HG03565 (cell line): ENCODE data around the gene MMAA.
"Not testable (repeated sequence)": the region's sequence is repeated elsewhere in the genome, so short reads cannot be mapped to it uniquely, and the experiment has no call there.

Experiments used
- ATAC-seq: cut with Tn5 transposase; IDR thresholded peaks from one replicate; pipeline ENCODE4 v1.9.1; 2021; ENCODE audit warnings: mild to moderate bottlenecking, moderate library complexity; ENCODE audit not compliant: unreplicated experiment

Gene MMAA

DNA sequence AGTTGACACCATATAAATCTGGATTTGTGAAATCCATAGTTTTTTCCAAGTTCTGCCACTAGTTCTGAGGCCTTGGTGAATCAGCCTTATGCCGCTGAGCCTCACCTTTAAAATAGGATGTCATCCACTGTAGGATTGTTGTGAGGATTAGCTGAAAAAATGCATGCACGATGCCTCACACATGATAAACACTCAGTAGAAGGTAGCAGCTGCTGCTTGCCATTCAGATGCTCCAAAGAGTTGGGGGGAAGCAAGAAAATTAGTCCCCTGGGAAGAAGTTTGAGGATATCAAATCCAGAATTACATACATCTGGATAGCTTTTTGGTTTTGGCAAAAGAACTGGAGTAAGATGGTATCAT lies 7.4 kb downstream of the MMAA start:
- no peak for ATAC-seq

DNA sequence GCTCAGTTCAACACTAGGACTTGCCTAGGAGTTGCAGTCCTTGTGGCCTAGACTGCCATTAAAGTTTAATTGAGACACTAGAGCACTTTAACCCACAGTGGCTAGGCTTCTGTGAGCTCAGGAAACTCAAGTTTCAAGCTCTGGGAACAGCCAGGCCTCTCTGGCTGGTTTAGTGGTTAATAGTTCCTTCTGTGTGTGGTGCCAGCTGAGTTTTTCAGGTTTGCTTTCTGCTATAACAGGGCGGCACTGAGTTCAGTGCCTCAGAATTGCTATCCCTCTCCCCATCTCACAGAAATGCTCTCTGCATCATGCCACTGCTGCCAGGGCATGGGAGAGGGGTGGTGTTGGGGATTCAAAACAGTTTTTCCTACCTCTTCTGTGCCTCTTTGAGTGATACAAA lies 15.9 kb downstream of the MMAA start:
- no peak for ATAC-seq

DNA sequence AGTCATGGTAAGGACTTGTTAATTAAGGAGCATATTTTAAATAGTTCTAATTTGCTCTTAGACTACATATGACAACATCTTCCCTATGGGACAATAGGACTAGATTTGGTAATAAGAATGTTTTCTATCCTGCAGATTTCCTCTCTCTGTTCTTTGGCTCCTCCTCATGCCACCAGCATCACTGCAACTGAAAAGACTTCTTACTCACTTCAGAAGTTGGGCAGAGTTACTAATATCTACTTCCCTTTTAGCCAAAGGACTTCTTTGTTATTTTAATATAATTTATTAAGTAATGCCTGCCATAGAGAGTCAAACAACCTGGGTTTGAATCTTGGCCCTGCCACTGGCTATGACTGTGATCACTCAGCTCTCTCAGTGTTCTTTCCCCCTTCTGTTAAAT lies 16.4 kb downstream of the MMAA start:
- ATAC-seq = no peak

DNA sequence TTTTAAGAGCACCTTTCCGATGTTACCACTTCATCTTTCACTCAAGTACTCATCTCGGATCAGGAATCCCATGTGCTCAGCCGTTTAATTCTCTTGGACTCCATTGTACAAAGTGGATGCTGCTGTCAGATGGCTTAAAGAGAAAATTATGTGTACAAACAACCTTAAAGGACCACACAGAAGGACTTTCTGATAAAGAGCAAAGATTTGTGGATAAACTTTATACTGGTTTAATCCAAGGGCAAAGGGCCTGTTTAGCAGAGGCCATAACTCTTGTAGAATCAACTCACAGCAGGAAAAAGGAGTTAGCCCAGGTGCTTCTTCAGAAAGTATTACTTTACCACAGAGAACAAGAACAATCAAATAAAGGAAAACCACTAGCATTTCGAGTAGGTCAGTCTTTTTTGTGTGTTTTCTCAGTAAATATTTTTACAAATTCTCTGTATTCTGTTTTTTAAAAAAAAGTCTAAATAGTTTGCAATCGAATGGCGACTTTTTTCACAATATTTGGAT lies 20.1 kb downstream of the MMAA start:
- ATAC-seq = no peak

DNA sequence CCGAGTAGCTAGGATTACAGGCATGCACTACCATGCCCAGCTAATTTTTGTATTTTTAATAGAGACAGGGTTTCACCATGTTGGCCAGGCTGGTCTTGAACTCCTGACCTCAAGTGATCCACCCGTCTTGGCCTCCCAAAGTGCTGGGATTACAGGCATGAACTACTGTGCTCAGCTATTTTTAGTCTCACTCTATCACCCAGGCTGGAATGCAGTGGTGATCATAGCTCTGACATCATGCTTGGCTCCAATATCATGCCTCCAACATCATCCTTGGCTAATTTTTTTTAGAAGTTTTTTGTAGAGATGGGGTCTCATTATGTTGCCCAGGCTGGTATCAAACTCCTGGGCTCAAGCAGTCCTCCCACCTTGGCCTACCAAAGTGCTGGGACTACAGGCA lies 21.1 kb downstream of the MMAA start:
- not testable (repeated sequence) for ATAC-seq

DNA sequence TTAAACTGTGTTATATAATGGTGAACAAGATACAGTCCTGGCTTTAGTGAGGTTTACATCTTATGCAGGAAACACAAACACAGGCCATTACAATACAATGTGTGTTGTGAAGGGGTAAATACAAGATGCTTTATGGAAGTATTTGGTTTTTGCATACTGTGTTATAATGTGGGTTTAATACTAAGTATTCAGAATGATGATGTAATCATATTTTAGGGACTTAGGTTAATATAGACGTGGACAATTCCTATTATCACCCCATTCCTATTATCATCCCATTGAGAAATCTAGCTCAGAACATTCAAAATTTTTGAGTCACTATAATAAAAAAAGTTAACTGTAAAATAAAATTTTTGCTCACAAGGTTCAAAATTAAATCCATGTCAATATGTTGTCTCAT lies 24.1 kb downstream of the MMAA start:
- ATAC-seq = no peak

DNA sequence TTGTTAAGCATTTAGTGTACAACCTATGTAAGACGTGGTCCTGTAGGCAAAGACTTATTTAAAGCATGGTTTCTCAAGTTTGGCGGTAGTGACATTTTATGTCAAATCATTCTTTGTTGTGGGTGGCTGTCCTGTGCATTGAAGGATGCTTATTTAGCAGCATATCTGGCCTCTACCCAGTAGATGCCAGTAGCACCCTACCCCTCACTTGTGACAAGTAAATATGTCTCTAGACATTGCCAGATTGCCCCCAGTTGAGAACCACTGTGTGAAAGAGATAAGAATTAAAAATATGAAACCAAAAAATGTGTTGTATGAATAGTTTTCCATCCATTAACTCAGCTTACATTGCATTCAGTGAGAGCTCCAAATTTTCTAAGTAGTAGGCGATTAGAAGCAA lies 25.5 kb downstream of the MMAA start:
- no peak for ATAC-seq

DNA sequence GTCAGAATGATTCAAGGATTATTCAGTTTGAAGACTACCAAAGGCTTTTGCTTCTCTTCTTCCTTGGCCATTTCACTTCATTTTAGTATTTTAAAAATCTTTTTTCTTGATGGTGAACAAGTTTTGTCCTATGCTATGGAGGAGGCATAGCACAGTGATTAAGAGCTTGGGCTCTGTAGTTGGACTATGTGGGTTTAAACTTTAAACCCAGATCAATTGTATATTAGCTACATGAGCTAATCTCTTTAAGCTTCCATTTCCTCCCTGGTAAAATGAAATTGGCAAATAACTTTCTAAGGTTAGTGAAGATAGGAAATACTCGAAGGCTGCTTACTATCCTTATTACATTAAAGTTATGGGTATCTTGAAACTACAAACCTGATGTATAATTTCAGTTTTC lies 37.0 kb downstream of the MMAA start:
- no peak for ATAC-seq

DNA sequence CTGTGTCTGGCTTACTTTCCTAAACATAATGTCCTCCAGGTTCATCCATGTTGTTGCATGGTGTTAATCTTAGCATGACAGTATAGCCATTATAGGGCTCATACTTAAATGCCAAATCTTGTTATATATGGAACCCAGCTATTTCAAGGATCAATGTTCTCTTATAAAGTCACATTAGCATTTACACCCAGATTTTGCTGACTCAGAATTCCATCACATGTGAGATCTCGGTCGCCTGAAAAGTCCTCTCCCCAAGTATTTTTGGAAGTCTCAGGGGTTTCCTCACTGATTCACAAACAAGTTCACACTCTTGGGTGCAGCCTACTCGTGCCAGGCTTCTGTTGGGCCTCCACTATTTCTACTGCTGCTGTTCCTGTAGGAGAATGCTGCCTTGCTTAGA lies 40.9 kb downstream of the MMAA start:
- no peak for ATAC-seq

DNA sequence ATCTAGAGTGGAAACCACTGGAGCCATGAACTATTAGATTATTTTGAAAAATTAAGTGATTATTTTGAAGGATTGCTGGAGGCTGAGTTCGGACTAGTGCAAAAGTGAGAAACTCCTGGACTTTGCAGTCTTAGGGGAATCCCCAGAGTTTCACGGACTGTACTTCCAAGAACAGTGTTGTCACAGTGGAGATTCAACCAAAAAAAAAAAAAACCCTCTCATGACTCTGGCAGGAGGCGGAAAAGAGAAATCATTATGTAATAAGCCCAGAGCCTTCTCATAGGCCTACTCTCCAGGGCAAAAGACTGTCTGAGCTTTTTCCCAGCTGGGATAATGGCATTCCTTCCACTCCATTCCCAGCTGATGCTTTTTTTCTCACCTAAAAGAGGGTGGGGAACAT lies 44.0 kb downstream of the MMAA start:
- ATAC-seq = no peak

DNA sequence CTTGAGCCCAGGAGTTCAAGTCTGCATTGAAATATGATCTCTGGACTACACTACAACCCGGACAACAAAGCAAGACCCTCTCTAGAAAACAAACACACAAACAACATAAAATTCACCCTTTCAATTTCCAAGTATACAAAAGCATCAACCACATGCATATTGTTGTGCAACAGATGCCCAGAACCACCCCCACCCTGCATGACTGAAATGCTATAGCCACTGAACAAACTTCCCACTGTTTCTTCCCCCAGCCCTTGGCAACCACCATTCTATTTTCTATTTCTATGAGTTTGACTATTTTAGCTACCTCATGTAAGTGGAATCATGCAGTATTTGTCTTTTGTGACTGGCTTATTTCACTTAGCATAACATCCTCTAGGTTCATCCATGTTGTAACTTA lies 46.6 kb downstream of the MMAA start:
- no peak for ATAC-seq

DNA sequence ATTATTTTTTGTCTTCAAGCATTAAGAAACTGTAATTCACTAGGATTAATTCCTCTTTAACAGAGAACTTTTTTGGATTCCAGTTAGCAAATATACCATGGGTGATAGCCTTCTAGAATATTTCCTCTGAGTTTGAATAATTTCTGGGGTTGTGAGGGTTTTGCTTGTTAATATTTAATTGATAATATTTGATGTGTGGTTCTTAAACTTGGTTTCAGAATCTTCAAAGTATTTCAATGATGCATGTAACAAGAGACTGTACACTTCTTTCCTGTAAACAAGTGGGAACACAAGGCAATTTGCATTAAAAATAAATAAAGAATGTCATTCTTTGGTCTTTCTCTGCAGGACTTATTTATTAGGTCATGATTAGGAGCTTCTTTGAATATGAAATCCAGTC lies 51.2 kb downstream of the MMAA start:
- no peak for ATAC-seq

DNA sequence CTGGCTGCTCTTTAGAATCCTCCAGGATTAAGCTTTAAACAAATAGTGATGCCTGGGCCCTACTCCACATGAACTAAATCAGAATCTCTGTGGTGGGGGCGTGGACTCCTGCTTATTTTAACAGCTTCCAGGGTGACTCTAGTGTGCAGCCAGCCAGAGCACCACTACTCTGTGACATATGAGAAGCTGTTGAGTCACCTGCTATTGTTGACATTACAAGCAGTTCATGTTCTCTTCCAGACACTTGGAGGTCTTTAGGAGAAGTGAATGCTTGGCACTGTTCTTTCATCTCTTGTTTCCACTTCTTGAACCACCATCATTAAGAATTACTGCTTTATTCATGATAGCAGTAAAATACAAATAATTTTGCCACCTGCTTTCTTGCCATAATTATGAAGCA lies 60.3 kb downstream of the MMAA start:
- no peak for ATAC-seq

DNA sequence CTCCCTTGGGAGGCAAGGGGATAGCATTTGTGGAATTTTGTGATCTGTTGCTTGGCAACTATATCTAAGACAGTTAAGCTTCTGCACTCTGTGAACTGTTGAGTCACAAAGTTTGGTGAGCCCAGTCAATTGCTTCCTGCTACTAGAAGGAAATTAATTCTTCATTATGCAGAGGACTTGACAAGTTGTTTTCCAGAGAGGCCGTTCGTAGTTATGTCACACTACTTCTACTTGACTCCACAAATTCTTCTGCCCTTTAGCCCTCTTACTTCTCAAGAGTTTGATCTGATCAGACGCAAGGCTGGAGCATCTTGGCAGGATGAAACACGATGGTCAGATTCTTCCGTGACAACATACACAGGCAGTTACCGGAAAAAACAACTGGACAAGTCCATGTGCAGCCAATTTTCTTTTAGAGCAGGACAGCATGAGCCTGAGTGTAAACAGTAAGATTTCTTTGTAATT lies 60.8 kb downstream of the MMAA start, which contains the start of gene C4orf51:
Gene C4orf51 (plus strand): TSS at position 156 of the 465 bp plus-strand sequence. CDS start 58 bp downstream, at position 214.
- ATAC-seq = no peak

DNA sequence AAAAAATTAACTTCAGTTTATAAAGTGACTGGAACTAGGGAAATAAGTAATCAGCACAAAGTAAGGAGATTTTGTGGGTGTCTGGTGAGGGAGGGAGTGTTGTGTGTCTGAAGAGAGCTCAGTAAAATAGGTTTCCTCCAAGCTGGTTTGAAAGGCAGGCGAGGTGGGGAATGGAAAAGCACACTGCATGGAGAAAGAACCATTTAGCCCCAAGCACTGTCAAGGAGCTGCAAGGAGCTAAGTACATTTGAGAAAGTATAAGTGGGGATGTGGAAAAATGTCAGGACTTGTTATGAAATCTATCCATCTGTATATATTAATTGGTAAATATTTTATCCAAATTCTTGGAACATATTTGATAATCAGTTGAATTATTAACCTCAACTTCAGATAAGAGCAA lies 61.7 kb downstream of the MMAA start:
- ATAC-seq = no peak

DNA sequence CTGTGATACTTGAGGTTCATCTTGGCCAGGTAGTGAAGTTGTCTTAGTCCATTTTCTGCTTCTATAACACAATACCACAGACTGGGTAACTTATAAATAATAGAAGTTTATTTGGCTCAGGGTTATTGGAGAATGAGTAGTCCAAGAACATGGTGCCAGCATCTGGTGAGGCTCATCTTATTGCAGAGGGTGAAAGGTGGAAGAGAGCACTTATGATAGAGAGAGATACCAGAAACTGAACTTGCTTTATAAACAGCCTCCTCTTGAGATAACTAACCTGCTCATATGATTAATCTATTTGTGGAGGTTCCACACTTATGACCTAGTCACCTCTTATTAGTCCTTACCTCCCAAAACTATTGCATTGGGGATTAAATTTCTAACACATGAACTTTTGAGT lies 62.3 kb downstream of the MMAA start:
- no peak for ATAC-seq

DNA sequence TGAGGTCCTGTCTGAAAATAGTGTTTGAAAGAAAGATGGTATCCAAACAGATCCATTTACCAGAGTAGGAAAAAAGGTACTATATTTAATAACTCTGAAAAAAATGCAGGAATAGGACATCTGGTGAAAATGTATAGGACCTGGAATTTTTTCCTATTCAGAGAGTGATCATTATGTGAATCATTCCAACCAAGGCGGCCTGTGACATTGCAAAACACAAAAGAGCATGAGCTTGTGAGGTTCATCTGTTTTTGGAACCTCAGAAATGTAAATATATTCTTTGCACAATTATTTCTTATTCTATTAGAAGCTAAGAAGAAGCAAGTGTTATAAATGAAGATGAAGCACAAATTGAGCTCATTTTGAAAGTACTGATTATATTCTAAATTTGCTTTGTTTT lies 62.8 kb downstream of the MMAA start:
- no peak for ATAC-seq

DNA sequence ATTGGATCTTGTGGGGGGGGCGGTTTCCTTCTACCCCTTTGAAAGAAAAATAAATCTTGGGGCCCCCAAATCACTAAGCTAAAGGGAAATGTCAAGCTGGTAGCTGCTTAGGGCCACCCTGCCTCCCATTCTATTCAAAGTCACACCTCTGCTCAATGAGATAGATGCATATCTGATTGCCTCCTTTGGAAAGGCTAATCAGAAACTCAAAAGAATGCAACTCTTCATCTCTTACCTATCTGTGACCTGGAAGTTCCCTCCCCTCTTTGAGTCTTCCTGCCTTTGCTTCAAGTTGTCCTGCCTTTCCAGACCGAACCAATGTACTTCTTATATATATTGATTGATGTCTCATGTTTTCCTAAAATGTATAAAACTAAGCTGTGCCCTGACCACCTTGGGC lies 67.8 kb downstream of the MMAA start:
- ATAC-seq = no peak

DNA sequence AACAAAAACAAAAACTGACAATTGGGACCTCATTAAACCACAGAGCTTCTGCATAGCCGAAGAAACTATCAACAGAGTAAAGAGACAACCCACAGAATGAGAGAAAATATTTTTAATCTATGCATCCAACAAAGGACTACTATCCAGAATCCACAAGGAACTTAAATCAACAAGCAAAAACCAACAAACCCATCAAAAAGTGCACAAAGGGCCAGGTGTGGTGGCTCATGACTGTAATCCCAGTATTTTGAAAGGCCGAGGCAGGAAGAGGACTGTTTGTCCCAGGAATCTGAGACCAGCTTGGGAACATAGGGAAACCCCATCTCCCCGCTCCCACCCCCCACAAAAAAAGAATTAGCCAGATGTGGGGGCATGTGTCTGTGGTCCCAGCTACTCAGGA lies 71.4 kb downstream of the MMAA start:
- no peak for ATAC-seq

DNA sequence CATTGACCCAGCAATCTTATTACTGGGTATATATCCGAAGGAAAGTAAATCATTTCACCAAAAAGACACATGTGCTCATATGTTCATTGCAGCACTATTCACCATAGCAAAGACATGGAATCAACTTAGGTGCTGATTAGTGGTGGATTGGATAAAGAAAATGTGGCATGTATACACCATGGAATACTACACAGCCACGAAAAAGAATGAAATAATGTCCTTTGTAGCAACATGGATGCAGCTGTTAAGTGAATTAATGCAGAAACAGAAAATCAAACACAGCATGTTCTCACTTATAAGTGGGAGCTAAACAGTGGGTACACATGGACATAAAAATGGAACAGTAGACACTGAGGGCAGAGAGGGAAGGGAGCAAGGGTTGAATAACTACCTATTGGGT lies 72.2 kb downstream of the MMAA start:
- not testable (repeated sequence) for ATAC-seq

DNA sequence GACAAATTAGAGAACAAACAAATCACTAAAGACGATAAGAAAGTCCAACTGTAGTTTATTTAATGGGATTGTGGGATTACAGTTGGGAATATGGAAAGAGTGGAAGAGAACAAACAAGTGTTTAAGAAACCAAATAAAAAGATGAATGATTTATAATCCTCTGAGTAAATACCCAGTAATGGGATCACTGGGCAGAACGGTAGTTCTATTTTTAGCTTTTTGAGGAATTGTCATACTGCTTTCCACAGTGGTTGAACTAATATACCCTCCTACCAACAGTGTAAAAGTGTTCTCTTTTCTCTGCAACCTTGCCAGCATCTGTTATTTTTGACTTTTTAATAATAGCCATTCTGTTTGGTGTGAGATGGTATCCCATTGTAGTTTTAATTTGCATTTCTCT lies 75.7 kb downstream of the MMAA start:
- no peak for ATAC-seq

DNA sequence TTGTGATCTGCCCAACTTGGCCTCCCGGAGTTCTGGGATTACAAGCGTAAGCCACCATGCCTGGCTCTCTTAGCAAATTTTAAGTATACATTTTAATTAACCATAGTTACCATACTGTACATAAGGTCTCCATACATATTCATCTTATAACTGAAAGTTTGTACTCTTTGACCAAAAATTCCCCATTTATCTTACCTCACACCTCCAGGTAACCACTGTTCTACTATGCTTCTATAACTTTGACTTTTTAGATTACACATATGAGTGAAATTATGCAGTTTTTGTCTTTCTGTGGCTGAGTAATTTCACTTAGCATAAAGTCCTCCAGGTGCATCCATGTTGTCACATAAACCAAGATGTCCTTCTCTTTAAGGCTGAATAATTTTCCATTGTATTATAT lies 78.1 kb downstream of the MMAA start:
- ATAC-seq = peak; percentile 54

DNA sequence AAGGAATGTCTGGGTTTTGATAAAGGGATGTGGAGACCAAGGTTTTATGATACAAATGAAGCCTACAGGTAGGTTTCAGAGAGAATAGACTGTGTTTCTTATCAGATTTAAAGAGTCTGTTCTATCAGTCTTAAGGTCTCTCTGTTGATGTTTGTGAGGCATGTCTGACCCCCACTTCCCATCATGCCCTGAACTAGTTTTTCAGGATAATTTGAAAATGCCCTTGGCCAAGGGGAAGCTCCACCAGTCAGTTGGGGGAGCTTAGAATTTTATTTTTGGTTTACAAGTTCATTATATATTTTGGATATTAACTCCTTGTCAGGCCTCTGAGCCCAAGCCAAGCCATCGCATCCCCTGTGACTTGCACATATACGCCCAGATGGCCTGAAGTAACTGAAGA lies 79.3 kb downstream of the MMAA start:
- no peak for ATAC-seq
